Activated CD4-positive, alpha-beta T cell treated with anti-CD3 and anti-CD28 coated beads, Interleukin-2, amount 10 ng/mL, durations not matched to agents 24 days and 14 days (primary cell): Measurements from ENCODE around the gene KMO. TPM values are rescaled to one million over a fixed set of nuclear protein-coding genes. Genes with fewer than 3 reads are reported as not detected.
A peak's percentile ranks its signal among the peaks of the same experiment; 100 is the strongest.

Experiments used
- DNase-seq: peaks from one replicate; pipeline ENCODE4 v3.0.0; 2022
- H3K27ac Mint-ChIP-seq: one replicate; pipeline ENCODE4 v1.8.0; 2022; ENCODE audit warnings: mild to moderate bottlenecking, mixed read lengths
- H3K27me3 Mint-ChIP-seq: one replicate; pipeline ENCODE4 v1.8.0; 2022; ENCODE audit warnings: mixed read lengths
- H3K36me3 Mint-ChIP-seq: one replicate; pipeline ENCODE4 v1.8.0; 2022; ENCODE audit warnings: low read depth, mild to moderate bottlenecking, mixed read lengths
- H3K4me1 Mint-ChIP-seq: one replicate; pipeline ENCODE4 v1.8.0; 2021; ENCODE audit warnings: mixed read lengths
- H3K4me3 Mint-ChIP-seq: one replicate; pipeline ENCODE4 v1.8.0; 2022; ENCODE audit warnings: mild to moderate bottlenecking, moderate library complexity, mixed read lengths
- H3K9me3 Mint-ChIP-seq: one replicate; pipeline ENCODE4 v1.8.0; 2021; ENCODE audit warnings: mixed read lengths
- intact Hi-C: fragments of 100-400 bp; cut with micrococcal nuclease; formaldehyde crosslinking; loops from one replicate; pipeline ENCODE4 v1.15.1; 2023
- total RNA-seq: library from RNA; stranded (reverse); gene quantifications from 2 replicates; pipeline ENCODE4 v1.2.3, GENCODE V29; 2022

Gene KMO
- total RNA-seq, 1 donor from 2014 or later = not detected

DNA sequence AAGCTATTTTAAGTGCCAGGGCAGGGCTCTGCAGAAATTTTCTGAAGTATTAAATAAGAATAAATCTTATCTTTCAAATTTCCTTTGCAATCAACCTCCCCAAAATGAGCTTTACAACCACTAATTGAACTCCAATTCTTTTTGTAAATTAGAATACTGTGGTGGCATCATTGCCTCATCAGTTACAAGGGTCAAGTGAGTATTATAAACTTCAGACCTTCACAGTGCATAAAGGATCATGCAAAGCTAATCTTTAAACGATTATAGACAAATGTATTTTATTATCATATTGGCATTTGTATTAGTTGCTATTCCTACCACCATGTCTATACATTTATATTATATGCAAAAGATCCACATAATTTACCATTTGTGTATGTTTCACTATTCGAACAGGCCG lies 100.8 kb downstream of the KMO start:
- no peaks in the 10 kb centered on the region for H3K9me3 Mint-ChIP-seq
- intact Hi-C loops = no loop called here
- no peak for DNase-seq
- peaks cover 38% of the 10 kb centered on the region for H3K36me3 Mint-ChIP-seq
- H3K27ac Mint-ChIP-seq = no peak overlapping the region
- H3K27me3 Mint-ChIP-seq = no peaks in the 10 kb centered on the region
- peaks cover 28% of the 10 kb centered on the region for H3K4me1 Mint-ChIP-seq
- H3K4me3 Mint-ChIP-seq = no peak overlapping the region

DNA sequence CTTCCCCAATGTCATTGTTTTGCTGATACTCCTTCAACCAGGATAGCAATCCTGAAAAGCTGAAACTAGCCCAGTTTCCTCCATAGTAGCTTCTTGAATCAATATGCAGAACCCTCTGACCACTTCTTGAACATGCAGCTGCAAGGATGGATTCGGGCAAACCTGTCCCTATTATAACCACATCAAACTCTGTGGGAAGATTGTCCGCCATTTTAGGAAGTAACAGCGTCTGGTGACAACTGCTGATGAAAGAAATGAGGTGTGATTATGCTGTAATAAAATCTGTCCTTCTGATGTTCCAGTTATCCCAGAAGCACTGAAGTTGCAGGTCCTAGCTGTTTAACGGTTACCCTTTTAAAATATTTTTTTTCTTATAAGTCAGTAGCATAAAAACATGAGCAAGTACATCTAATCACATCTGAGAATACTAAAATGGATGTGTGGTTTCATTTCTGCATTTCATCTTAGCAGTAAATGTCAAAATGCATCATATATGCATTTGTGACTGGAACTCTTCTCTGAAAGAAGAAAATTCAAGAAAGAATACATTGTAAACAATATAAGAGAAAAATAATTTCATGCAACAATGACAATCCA lies 103.5 kb downstream of the KMO start:
- peaks cover 2% of the 10 kb centered on the region for H3K9me3 Mint-ChIP-seq
- H3K27me3 Mint-ChIP-seq = no peaks in the 10 kb centered on the region
- no peak overlapping the region for H3K4me3 Mint-ChIP-seq
- no peak for DNase-seq
- peaks cover 32% of the 10 kb centered on the region for H3K4me1 Mint-ChIP-seq
- intact Hi-C loops = no loop called here
- H3K36me3 Mint-ChIP-seq = peaks cover 45% of the 10 kb centered on the region
- H3K27ac Mint-ChIP-seq = no peak overlapping the region

DNA sequence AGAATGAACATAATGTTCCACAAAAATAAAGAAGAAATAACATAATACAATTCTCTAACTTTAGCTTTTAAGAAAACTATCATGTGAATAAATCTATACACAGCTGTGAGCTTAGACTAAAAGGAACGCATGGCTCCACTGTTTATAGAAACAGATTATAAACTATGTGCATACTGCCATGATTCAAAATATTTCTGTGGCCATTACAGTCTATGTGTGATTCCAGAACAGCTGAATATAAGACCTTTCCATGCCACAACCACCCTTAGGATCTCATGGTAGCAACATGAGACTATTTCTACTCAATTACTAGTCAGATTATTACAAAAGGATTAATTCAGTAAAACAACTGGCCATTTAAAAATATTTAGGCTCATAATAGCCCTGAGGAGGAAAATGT lies 104.1 kb downstream of the KMO start:
- Mint-ChIP-seq H3K36me3 (peaks cover 45% of the 10 kb centered on the region), H3K27ac (no peak overlapping the region), H3K4me1 (peaks cover 33% of the 10 kb centered on the region), H3K9me3 (peaks cover 3% of the 10 kb centered on the region), H3K4me3 (no peak overlapping the region), H3K27me3 (no peaks in the 10 kb centered on the region)
- intact Hi-C loops = no loop called here
- DNase-seq = no peak

DNA sequence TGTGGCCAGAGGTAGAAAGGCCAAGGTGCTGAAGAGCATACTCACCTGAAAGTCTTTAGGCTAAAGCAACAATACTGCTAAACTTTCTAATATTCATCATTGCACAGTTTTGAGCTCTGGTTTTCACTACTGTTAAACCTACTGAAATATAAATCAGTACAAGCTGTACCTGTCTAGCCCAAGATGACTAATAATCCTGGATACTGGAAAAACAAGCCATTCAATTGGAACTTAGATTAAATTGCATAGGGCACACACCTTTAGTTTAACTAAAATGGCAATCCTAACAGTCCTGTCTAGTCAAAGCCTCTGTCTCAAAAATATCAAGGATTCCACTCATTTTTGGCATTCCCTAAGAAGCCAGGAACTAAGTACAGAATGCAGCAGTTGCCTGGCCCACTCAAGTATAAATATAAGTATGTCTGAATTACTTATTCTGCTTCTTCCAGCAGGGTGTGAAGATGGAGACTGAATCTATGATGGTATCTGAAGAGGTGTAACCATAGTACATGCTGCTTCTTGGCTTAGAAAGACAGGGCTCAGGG lies 104.9 kb downstream of the KMO start:
- peak overlapping the region; percentile 77 for H3K4me3 Mint-ChIP-seq
- intact Hi-C loops = no loop called here
- no peak overlapping the region for H3K27ac Mint-ChIP-seq
- peaks cover 32% of the 10 kb centered on the region for H3K4me1 Mint-ChIP-seq
- DNase-seq = no peak
- H3K9me3 Mint-ChIP-seq = peaks cover 5% of the 10 kb centered on the region
- H3K36me3 Mint-ChIP-seq = peaks cover 38% of the 10 kb centered on the region
- H3K27me3 Mint-ChIP-seq = no peaks in the 10 kb centered on the region

DNA sequence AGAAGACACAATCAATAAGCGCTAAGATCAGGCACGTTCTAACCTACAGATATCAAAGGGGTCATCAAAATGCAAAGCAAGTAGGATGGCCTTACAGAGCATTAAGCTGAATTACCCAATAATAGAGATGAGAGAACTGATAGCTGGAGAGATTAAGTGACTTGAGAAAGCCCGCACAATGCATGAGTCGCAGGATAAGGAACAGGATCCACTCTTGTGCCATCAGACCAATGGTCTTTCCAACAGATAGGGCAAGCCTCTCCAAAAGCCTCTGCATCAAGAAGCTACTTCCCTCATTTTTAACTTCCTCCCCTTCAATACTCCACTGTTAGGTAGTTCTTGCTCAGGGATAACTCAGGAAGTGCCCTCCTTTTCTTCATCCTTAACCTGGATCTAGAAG lies 105.4 kb downstream of the KMO start:
- H3K27me3 Mint-ChIP-seq = no peaks in the 10 kb centered on the region
- peaks cover 10% of the 10 kb centered on the region for H3K9me3 Mint-ChIP-seq
- H3K27ac Mint-ChIP-seq = no peak overlapping the region
- H3K4me3 Mint-ChIP-seq = peak overlapping the region; percentile 77
- no peak for DNase-seq
- intact Hi-C loops = no loop called here
- peaks cover 34% of the 10 kb centered on the region for H3K36me3 Mint-ChIP-seq
- H3K4me1 Mint-ChIP-seq = peaks cover 31% of the 10 kb centered on the region

DNA sequence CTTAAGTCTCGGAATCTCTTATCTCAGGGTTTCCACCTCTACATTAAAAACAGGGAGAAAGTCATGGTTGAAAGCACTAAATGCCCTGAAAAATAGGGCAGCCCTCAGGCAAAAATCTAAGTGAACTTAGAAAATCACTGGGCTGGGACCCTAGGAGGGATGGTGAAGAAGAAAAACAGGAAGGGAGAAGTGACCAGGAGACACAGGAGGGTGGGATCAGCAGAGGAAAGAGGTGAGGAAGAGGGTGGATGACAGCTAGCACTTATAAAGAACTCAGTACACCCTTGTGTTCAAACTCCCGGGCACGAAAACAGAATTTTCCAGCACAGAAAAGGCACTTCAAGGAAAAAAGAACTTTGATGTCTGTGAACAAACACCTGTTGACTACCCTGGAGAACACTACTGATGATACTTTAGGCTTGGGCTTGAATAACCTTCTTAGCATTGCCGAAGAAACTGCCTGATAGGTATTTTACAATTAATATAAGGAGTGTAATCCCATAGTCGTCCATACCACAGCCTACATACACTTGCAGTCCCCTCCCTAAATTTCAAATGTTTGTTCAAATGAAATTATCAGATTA lies 106.0 kb downstream of the KMO start:
- no peak for DNase-seq
- Mint-ChIP-seq H3K27ac (peak overlapping the region; percentile 23), H3K4me3 (peak overlapping the region; percentile 77), H3K4me1 (peaks cover 31% of the 10 kb centered on the region), H3K27me3 (no peaks in the 10 kb centered on the region), H3K36me3 (peaks cover 34% of the 10 kb centered on the region), H3K9me3 (peaks cover 12% of the 10 kb centered on the region)
- intact Hi-C loops = no loop called here

DNA sequence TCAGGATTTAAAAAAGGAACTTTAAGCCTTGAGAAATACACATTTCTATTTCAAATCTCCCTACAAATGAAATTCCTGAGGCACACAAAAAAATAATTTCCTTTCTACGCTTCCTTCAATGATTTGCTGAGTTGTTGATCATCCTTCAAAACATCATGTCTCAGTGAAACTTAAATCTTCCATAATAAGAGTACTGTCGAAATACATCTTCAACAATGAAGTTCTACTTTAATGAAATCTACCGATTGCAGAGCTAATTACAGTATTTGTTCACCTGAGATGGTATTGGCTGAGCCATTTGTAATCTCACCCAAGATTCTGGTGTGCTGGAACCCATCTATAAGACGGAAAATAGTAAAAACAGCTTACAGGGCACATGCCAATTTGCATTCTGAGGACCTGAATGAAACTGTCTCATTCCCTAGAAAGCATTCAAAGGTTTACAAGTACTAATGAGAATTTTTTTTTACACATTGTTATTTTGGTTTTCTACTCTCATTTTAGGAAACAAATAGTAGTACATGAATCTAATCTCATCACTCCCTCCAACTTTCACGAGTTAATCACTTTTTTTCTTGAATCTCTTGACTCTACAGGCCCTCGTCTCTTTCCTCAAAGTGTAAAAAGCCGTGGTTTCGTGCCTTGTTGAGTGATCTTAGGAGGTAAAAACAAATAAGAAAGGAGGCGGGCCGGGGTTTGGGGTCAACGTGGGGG lies 106.9 kb downstream of the KMO start:
- Mint-ChIP-seq H3K27me3 (no peaks in the 10 kb centered on the region), H3K9me3 (peaks cover 14% of the 10 kb centered on the region), H3K36me3 (peaks cover 33% of the 10 kb centered on the region), H3K27ac (peak overlapping the region; percentile 92), H3K4me1 (peaks cover 34% of the 10 kb centered on the region), H3K4me3 (peak overlapping the region; percentile 97)
- intact Hi-C loops = no loop called here
- no peak for DNase-seq

DNA sequence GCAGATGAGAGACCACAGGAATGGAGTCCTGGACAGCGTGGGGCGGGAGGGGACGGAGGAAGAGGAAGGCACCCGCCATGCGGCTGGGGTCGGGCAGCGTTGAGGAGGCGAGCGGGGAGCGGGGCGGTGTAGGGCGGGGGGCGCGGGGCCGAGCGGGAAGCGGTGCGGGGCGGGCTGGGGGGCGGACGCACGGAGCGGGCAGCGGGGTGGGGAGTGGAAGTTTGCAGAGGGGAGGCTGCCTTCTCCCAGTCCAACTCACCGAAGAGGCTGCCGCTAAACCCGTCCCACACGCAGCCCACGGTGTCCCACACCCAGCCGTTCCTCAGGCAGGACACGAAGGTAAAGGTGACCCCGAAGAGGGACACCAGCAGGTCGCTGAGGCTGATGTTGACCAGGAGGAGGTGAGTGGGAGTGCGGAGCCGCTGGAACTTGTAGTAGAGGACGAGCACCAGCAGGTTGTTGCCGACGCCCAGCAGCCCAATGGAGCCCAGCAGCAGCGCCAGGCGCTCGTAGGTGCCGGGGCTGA lies 107.5 kb downstream of the KMO start:
- peaks cover 28% of the 10 kb centered on the region for H3K36me3 Mint-ChIP-seq
- H3K4me1 Mint-ChIP-seq = peaks cover 35% of the 10 kb centered on the region
- peaks cover 14% of the 10 kb centered on the region for H3K9me3 Mint-ChIP-seq
- intact Hi-C loops = loop anchor here (1.0 kb wide), 3 partner anchors 12 to 208 kb away; no protein-coding TSS in a partner anchor
- H3K27me3 Mint-ChIP-seq = no peaks in the 10 kb centered on the region
- DNase-seq = peak; percentile 80
- peak overlapping the region; percentile 97 for H3K4me3 Mint-ChIP-seq
- H3K27ac Mint-ChIP-seq = peak overlapping the region; percentile 92

DNA sequence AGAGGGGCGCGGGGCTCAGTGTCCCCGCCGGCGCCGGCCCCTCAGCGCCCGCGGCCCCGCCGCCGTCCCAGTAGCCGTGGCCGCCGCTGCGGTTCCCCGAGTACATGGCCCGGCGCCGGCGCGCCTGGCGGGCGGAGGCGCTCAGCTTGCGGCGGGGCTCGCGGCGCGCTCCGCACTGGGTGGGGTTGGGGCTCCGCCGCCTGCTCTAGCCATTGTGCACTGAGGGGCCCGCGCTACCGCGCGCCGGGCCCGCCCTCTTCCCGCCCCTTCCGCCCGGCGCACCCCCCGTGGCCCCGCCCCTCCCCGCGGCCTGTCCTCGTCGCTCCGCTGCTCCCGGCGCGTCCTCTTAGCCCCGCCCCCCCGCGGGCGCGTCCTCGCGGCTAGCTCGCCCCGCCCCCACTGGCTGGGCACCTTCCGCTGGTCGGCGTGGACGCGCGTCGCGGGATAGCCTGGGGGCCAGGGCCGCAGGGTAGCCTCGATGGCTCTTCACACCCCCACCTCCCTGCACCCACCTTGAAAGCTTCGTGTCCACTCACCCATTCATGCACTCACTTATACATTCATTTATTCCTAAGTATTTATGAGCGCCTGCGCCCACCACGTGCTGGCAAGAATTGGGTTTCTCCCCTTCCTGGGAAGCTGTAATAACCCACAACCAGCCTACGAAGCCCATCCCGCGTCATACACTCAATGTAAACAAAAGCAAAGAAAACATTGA lies 108.1 kb downstream of the KMO start, which contains the start of the genes CHML and OPN3:
Gene CHML (minus strand): TSS at position 221 of the 718 bp plus-strand sequence. CDS start 4,603 bp downstream, outside the sequence.
Gene OPN3 (minus strand): TSS at position 221 of the 718 bp plus-strand sequence. CDS start 115 bp downstream, at position 106.
- no peaks in the 10 kb centered on the region for H3K27me3 Mint-ChIP-seq
- intact Hi-C loops = loop anchor here (1.0 kb wide), 3 partner anchors 13 to 207 kb away; no protein-coding TSS in a partner anchor
- peaks cover 14% of the 10 kb centered on the region for H3K9me3 Mint-ChIP-seq
- peaks cover 30% of the 10 kb centered on the region for H3K4me1 Mint-ChIP-seq
- H3K27ac Mint-ChIP-seq = peak within 1 kb of the TSS; percentile 92
- peak; percentile 98 for DNase-seq
- peak within 1 kb of the TSS; percentile 97 for H3K4me3 Mint-ChIP-seq
- H3K36me3 Mint-ChIP-seq = peaks cover 22% of the 10 kb centered on the region

DNA sequence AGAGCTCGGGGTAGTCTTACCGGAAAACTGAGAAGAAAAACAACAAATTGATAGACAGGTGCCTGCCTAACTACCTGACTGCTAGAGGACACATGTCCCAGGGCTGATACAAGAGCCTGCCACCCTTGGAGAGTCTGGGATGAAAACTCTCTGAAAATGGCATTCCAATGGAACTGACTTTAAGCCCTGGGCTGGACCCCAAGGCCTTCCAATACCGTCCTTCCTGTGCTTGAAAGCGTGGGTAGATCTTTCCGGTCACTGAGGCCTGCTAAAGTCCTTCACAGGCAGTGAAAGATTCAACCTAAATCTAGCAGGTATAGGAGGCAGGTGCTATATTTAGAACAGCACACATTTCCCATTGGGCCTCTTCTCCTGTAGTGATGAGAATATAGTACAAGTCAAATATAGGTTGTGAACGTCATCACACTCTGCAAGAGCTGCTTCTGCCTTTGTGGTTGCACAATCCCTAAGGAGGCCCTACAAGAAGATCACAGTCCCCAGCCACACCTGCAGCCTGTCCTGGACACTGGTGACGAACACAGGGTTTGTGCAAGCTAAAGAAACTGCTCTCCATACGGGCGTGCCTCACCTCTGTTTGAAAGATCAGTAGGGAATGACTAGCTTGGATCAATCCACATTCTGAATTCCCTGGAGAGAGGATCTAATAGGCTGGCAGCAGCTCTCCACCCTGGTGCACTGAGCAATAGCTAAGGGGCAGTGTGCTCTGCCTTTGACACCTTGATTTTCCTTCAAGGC lies 108.9 kb downstream of the KMO start:
- DNase-seq = no peak
- H3K4me1 Mint-ChIP-seq = peaks cover 30% of the 10 kb centered on the region
- peak overlapping the region; percentile 86 for H3K27ac Mint-ChIP-seq
- H3K4me3 Mint-ChIP-seq = peak overlapping the region; percentile 76
- peaks cover 2% of the 10 kb centered on the region for H3K27me3 Mint-ChIP-seq
- intact Hi-C loops = loop anchor here (1.0 kb wide), 3 partner anchors 14 to 206 kb away; no protein-coding TSS in a partner anchor
- peaks cover 19% of the 10 kb centered on the region for H3K36me3 Mint-ChIP-seq
- peaks cover 14% of the 10 kb centered on the region for H3K9me3 Mint-ChIP-seq

DNA sequence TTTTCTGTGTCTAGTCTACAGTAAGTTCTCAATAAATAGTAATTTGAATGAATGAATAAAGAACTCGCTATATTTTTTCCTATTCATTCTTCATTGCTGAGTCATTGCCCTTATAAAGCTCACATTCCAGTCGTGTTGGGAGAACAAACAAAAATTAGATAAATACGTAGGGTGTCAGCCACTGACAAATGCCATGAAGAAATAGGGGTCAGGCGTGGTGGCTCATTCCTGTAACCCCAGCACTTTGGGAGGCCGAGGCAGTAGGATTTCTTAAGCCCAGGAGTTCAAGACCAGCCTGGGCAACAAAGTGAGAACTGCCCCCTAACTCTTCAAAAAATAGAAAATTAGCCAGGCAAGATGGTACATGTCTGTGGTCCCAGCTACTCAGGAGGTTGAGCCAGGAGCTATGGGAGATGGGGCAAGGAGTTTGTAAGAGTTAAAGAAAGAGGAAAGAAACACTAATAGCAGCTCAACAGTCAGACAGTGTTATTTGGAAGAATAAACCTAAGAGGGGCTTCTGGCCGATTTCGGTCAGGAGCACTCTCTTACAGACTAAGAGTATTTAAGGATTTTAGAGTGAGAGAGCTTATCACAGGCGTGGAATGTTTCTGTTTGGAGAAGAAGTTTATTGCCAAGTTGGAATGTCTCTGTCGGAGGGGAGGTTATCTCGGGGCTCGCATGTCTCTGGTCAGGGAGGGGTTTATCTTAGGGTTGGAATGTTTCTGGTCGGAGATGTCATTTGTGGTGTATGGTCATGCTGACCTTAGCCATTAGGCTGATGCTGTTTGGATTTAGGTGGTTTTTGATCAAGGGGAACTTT lies 109.8 kb downstream of the KMO start:
- Mint-ChIP-seq H3K9me3 (peaks cover 14% of the 10 kb centered on the region), H3K27ac (no peak overlapping the region), H3K4me3 (no peak overlapping the region), H3K4me1 (peaks cover 25% of the 10 kb centered on the region), H3K27me3 (peaks cover 3% of the 10 kb centered on the region), H3K36me3 (peaks cover 14% of the 10 kb centered on the region)
- intact Hi-C loops = no loop called here
- DNase-seq = no peak

DNA sequence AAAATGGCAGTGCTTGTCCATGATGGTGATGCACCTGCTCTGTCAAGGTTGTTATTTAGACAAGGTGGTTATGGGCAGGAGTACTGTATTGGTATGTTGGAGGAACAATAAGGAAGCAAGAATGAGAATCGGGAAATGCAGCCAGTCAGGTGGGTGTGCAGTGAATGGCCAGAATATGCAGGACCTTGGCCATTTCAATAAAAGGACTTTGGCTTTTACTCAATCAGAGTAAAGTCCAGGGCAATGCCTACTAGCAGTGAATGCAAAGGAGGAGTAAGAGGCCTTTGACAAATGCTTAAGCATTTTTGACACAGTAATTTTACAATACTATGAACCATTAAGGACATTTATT lies 110.4 kb downstream of the KMO start:
- no peak for DNase-seq
- H3K27me3 Mint-ChIP-seq = peaks cover 3% of the 10 kb centered on the region
- no peak overlapping the region for H3K4me3 Mint-ChIP-seq
- no peak overlapping the region for H3K27ac Mint-ChIP-seq
- H3K9me3 Mint-ChIP-seq = peaks cover 14% of the 10 kb centered on the region
- peaks cover 19% of the 10 kb centered on the region for H3K4me1 Mint-ChIP-seq
- H3K36me3 Mint-ChIP-seq = peaks cover 10% of the 10 kb centered on the region
- intact Hi-C loops = no loop called here
